Amniotic stem cell (primary cell): ENCODE measurements around the gene POLR2F.

Experiments used
- DNase-seq: peaks from one replicate; lab custom pipeline; 2025; lab: John Stamatoyannopoulos, UW

POLR2F gene

DNA sequence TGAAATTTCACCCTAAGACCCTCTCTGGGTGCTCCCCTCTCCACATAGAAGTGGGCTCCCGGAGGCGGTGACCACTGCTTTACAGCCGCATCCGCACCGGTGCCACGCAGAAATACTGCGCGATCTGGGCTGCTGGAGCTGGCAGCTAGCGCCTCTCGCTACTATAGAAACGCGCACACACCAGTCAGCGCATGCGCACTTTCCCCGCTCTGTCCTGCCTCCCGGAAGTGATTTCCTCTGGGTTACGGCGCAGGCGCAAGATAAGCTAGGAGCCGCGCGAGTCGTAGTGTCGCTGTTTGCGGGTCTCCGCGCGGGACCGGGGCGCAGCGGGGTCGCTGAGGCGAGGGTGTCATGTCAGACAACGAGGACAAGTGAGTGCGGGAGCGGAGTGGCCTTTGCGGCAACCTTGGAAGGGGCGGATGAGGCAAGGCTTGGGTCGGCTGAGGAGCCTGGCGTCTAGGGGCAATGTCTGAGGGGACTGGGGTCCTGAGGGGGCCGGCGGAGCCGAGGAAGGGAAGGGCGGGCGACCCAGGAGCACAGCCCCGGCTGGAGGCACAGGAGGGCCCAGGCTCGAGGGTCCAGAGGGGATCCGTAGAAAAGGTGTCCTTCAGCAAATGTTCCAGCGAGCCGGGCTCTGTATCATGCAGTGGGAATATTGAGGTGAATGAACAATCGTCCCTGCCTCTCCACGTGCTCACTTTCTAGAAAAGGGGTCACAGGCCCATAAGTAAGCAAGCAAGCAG lies at the start of gene POLR2F, which contains the start of gene C22orf23:
TSS of gene POLR2F (plus strand) at position 263 of the 743 bp plus-strand sequence. CDS start at position 352, 89 bp downstream.
TSS of gene C22orf23 (minus strand) at position 165 of the 743 bp plus-strand sequence. CDS start 452 bp downstream, outside the sequence.
- DNase-seq, result peak; percentile 93

DNA sequence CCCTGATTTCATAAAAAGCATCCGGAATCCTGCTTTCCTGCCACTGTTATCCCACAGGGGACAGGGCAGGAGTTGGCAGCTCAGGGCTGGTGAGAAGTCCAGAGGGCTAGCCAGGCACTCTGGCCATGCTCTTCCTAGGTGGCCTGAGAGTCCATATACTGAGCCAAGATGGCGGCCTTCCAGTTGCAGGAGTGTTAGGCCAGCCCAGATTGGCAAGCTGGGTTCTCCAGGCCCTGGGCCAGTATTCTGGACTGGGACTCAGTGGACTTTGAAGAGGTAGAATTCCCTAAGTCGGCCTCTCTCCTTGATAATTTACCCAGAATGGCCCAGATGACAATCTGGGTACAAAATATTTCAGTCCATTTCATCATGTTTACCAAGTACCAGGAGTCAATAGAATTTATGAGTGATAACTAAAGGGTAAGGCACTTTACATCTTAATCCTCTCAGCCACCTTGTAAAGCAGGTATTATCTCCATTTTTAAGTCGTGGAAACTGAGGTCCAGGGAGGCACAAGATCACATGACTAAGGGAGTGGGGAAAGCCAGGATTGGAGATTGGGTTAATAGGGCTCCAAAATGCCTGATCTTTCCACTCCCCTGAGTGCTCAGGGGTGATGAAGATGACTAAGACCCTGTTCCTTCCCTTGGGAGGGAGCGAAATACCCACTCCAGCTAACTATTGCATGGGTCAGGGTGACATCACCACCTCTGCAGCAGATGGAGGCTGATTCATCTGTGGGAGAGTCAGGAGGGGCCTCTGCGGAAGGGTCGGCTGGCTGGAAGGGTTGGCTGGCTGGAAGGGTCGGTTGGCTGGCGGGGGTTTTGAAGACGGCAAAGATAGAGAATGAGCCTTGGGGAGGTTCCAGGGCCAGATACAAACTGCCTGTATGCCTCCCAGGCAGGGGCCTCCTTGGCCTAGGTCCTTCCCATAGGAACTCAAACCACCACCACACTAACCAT lies 48.6 kb upstream of the POLR2F start:
- DNase-seq, result peak; percentile 94

DNA sequence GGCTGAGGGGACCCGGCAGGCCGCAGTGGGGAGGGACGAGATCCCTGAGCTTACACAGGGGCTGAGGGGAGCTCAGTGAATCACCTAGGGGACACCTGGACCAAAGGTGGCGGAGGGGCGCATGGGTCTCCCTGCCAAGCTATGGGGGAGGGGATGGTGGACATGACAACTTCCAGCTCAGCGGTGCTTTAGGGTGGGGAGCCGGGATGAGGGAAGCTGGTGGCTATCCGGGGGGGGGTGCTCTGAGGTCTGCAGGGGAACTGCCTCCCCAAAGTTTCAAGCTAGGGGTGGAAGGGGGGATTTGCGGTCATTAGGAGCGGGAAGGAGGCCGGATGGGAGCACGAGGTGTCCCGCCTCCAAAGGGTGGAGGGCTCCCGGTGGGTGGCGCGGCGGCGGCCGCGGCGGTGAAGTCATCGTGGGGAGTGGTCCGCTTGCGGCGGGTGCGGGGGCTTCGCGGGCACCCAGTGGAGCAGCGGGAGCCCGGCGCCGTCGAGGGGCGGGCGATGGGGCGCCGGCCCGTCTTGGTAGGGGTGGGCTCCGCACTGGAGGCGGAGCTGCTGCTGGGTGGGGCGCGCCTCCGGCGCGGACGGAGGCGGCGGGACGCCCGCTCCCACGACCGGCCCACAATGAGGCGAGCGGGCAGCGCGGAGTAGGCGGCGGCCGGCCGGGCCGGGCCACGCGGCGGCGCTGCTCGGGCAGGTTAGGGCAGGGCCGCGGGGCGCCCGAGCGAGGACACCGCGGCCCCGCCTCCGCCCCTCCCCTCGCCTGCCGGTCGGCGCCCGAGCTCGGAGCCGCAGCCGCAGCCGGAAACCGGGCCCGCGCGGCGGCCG lies 47.8 kb upstream of the POLR2F start, which contains the start of gene MICALL1:
TSS of gene MICALL1 (plus strand) at position 764 of the 830 bp plus-strand sequence. CDS start 126 bp downstream, outside the sequence.
- peak; percentile 40 for DNase-seq

DNA sequence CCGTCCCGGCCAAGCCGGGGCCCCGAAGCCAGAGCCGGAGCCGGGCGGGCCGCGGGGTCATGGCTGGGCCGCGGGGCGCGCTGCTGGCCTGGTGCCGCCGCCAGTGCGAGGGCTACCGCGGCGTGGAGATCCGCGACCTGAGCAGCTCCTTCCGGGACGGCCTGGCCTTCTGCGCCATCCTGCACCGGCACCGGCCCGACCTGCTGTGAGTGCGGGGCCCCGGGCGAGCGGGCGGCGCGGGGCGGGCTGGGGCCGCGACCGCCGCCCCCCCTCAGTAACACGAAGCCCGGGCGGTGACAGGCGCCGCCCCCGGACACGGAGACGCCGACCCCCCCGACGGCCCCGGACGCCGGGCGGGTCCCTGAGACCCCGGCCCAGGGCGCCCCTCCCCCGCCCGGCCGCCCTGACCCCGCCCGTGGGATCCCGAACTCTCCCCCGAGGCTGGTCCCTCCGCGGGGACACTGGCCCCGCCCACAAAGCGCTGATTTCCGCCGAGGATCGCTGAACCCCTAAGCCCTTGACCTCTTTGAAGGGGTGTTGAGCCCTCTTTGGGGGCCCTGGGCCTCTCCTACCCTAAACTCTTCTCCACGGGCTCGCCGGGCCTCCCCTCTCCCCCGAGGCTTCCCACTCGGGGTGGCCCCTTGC lies 47.0 kb upstream of the POLR2F start:
- DNase-seq, result no peak

DNA sequence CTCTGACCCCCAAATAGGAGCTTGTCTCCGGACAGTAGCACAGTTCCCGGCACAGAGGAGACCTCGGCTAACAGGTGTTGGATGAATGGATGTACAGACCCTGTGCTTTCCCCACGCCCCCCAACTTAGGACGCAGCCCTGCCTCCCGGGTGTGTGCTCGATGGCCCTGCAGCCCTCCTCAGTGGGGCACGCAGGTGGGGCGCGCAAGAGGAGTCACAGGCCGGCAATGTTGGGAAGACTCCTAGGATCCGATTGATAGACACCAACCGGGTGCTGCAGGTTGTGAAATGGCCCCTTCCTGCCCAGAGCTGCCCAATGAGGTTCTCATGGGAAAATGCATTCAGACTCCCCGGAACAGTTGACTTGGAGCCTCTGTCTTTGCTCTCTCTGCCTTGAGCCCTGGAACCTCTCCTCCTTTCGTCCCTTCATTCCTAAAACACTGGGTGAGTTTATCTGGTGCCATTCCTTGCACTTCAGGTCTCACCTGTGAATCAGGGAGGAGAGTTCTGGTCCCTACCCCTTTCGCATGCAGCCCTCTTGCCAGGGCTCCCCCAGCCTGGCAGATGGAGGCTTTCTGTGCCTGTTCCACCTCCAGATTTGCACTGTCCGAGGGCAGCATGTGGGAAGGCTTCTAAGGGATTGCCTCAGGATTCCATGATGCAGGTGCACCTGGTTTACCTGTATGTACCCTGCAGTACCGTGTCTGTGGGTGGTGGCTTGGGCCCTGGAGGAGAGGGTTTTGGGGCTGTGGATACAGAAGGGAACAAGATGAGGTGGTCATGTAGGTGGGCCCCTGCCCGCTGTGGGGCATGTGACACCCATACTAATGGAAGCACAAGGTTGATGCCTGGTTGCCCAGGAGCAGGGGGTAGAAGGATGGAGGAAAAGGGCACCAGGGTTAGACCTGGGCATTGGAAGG lies 46.2 kb upstream of the POLR2F start:
- DNase-seq, result no peak

DNA sequence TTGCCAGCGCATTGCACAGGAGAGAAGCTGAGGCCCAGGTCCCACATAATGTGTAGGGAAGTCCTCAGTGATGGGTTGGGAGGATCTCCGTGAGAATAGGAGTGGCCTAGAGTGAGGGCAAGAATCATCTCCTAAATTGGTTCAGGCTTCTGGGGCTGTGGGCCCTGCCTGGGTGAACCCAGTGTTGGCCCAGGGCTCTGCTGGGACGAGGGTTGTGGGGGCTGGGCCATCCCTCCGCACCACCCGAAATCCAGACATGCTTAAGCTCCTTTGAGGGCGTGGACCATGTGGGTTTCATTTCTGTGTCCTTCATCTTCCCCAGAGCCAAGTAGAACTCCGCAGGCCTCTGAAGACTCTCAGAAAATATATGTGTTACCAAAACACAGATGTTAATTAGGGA lies 43.7 kb upstream of the POLR2F start:
- DNase-seq, result no peak

DNA sequence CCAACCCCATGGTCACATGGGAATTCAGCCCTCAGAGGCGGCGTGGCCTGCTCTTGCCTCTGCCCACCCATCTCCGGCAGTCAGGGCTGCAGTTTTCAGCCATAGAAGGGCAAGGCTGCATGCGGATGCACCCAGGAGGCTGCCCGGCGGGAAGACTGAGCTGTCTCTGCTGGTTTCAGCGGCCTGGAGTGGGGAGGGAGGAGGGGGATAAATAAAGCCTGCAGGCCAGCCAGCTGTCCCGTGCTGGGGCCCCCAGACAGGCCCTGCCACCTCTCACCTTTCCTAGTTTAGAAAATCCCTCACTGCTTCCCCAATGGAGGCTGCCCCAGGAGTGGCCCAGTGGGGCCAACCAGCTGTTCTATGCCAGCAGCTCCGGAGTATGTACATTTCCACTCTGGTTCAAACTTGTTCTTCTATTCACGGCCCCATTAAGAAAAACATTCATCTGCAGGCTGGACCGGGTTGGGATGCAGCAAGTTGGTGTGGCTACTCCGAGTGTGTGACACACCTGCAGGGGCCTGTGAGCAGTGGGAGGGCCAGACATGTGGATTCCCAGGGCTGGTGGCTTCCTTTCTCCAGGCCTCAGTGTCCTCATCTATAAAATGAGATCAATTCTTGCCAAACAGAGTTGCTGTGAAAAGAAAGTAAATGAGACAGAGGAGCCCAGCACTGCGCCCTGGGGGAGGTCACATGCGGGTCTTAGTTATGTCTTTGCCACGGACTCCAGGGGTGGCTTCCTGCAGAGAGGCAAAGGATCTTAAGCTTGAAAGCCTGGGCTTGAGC lies 42.4 kb upstream of the POLR2F start:
- no peak for DNase-seq

DNA sequence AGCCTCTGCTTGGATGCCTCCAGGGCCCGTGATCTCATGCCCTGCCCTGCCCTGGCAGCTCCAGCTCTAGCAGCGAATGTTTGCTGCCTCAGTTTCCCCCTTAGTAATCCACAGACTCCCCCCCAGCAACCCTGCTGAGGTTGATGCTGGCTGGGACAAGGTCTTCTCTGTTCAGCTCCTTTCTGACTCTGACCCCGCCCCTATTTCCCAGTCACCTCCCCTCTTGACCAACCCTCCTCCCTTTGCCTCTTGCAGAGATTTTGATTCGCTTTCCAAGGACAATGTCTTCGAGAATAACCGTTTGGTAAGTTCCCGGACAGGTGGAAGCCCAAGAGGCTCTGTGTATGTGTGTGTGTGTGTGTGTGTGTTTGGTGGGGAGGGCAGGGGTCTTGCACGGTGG lies 41.8 kb upstream of the POLR2F start:
- no peak for DNase-seq

DNA sequence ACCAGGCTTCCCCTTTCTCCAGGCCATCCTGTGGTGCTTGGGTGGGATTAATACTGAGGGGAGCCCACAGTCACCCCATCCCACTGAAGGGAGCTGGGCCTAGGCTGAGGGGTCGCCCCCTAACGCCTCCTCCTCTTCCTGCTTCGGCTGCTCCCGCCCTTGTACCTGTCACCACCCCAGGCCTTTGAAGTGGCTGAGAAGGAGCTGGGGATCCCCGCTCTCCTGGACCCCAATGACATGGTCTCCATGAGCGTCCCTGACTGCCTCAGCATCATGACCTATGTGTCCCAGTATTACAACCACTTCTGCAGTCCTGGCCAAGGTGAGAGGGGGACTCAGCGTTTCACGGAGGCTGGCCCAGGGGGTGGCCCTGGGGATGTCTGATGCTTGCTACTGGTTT lies 41.3 kb upstream of the POLR2F start:
- DNase-seq, result no peak

DNA sequence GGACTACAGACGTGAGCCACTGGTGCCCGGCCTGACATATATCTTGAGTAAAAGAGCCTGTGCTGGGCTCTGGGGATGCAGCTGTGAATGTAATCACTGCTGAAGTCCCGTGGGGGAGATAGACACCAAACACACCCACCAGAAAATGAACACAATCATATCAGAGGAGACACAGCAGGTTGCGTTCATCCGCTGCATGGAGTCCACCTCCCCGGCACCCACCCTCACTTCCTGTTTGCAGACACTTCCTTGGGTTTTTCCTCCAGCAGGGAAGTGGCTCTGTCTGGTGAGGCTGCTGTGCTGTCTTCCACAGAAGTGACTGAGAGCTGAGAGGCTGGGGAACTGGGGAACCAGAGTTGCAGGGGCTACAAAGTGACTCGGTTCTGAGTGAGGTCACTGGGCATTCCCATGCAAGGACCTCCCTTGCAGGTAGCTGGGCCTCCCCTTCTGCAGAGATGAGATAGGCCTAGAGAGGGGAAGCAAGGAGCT lies 40.2 kb upstream of the POLR2F start:
- no peak for DNase-seq

DNA sequence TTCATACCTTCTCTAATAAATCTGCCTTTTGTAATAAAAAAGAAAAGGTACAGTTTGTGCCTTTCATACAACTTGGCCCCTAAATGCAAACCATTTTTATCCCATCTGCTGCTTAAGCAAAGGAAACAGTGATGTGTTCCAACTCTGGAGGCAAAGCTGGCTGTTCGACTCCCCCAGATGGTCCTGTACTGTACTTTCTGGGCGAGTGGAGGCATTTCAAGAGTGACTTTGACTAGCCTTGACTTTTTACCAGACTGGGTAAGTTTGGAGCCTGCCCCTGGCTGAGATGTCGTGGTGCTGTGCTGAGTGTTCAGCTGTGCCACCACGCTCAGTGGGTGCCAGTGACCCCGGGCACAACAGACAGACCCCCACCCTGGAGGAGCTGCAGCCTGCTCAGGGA lies 37.2 kb upstream of the POLR2F start:
- no peak for DNase-seq

DNA sequence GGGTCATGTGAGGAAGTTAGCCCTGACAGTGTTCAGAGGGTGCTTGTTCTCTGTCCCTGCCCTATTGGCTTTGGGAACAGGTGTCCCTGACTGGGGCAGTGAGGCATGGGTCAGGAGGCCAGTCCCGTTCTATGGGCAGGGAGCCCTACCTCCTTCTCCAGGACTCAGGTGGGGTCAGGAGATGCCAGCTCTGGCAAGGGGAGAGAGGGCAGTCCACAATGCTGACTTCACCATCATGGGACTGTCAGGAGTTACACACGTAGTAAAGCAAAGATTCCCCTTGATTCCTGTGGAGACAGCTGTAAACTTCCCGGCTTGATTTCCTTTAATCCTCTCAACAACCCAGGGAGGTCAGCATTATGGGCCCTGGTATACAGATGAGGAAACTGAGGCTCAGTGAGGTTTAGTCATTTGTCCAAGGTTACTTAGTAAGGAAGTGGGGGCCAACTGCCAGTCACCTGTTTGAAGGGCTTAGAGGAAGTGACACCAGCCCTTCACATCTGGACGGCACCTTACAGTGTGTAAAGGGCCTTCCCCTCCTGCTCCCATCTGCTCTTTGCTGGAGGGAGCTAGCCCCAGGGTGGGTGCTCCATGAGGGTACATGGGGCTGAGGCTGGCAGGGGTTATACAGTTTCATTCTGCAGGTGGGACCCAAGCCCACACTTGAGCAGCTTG lies 35.5 kb upstream of the POLR2F start:
- DNase-seq, result no peak

DNA sequence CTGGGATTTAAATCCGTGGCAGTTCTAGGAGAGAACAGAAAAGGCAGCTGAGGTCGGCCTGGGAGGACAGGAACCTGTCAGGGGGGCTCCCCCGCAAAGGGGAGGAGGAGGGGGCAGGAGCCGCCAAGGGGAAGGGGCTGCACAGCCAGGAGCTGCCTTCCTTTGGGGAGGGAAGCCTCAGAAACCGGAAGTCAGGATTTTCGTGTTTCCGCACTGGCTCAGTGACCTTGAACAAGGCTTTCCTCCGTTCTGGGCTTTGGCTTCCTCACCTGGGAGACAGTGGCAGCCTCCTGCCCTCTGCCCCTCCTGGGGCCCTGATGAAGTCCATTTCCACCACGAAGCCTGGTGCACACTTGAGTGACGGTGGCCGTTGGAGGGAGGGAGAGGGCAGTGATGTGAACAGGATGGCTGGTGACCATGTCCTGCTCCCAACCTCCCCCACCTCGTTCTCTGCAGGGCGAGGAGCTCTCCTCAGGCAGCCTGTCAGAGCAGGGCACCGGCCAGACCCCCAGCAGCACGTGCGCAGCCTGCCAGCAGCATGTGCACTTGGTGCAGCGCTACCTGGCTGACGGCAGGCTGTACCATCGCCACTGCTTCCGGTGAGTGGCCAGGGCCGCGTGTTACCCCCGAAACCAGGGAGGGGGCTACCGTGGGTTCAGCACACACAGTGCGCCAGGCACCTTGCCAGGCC lies 34.8 kb upstream of the POLR2F start:
- DNase-seq, result no peak

DNA sequence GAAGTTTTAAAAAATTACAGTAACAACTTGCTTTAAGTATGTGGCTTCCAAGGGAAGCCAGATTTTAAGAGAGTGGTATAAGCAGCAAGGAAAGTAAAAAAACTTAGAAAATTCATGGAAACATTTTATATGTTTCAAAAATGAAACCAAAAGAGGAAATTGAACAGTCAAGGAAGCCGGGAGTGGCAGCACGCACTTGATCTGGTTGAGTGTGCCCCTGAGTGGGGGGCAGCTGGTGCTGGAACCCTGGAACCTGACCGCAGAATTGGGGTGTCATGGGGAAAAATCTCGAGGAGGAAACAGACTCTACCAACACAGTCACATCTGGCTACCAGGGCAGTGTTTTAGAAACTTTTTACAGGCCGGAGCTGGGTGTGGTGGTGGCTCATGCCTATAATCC lies 33.4 kb upstream of the POLR2F start:
- no peak for DNase-seq

DNA sequence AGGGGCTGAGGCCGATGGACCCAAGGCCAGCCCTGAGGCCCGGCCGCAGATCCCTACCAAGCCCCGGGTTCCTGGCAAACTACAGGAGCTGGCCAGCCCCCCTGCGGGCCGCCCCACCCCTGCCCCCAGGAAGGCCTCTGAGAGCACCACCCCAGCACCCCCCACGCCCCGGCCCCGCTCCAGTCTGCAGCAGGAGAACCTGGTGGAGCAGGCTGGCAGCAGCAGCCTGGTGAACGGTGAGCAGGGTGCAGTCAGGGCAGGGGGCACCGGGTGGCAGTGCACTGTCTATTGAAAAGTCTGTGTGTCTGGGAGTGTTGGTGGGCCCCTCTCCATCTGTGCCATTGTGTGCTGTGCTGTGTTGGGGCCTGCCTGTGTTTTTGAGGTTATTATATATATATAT lies 31.3 kb upstream of the POLR2F start:
- DNase-seq, result no peak

DNA sequence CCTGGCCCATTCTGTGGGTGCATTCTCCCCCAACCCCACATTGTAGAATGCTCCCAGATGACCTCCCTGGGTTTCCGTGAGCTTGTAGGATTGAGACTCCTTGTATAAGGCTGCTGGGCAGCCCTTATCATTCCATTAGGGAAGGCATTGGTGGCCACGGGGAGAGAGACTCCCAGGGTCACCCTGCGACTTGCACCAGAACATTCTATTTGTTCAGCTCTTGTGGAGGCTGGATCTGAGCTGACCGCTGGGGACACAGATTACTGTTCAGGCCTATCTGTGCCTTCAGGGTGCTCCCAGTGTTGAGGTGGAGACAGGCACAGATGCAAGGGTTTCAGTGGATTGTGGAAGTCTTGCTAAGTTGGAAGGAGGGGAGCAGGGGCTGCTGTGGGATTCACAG lies 29.6 kb upstream of the POLR2F start:
- DNase-seq, result no peak

DNA sequence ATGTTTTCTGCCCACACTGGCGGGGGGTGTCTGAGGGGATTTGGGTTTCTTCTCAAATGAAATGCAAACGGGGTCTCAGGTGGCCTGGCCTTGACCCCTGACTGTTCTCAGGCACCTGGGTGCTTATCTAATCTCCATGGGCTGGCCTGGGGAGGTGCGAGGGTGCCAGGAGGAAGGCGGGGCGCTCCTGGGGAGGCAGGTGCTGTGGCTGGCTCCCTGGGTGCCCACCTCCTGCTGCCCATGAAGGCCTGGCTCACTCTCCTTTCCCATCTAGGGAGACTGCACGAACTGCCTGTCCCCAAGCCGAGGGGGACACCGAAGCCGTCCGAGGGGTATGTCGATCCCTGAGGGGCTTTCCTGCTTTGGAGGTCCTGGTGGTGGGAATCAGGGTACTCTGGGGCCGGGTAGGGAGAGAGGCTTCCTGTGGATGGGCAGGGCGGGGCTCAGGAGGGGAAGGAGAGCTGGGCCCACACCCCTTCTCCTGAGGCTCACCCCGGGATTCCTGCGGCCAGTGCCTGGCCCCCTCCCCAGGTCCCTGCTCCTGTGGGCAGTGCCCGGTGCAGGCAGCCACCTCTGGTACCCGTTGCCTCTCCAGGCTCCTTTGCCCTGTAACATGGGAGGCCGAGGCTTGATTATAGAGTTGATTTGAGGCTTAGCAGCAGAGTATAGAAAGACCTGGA lies 29.0 kb upstream of the POLR2F start:
- DNase-seq, result no peak

DNA sequence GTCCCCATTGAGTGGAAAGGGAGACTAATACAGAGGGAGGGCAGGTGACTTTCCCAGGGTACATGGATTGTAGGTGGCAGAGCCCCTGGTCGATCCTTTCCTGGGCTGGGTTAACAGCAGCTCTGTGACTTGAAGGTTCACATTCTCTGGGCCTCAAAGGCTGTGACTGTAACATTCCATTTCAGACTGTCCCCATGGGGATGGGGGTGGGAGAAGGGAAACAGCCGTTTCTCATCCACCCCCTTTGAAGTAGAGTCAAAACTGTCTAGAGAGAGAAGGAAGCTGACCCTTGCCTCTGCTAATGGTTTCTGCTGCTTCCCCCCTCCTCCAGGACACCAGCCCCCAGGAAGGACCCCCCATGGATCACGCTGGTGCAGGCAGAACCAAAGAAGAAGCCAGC lies 28.2 kb upstream of the POLR2F start:
- no peak for DNase-seq
